ENCODE results near the gene PPM1K. TPM values are rescaled to one million over a fixed set of nuclear protein-coding genes. Genes with fewer than 3 reads are reported as not detected.

The PPM1K gene
- total RNA-seq, 1 donor from 2014 or later: 37.7 TPM

DNA sequence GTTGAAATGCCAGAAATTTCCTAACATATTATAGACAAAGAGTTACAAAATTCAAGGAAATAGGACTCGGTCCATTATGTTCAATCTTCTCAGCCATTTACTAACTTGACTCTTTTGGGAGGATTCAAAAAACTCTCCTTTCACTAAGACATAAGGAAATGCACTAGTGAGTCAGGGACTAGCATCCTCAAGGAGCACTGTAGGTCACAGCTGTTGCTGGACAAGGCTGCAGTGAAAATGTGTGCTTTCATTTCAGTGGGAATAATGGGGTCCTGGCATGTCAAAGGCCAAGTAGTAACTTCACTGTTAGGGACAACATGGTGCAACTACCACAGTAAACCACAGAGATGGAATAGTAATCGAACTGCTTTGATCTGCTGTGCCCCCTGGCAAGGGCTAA, 69.0 kb downstream of the PPM1K start:
- DNase-seq (no peak), ATAC-seq (no peak)
- intact Hi-C loops (cut with DNase I): loop anchor here (10.0 kb wide), 1 partner anchor 181 kb away; no protein-coding TSS in a partner anchor

GRCh38 chr4:88212253-88212561, 72.2 kb downstream of the PPM1K start:
- DNase-seq (no peak), ATAC-seq (no peak)
- intact Hi-C loops (cut with DNase I): loop anchor here (10.0 kb wide), 1 partner anchor 177 kb away; no protein-coding TSS in a partner anchor
- TF ChIP-seq CTCF (IDR thresholded peaks at IDR 0.05): no peak
- Histone ChIP-seq H3K27me3 (no peaks in the 10 kb centered on the region), H3K9me3 (no peaks in the 10 kb centered on the region), H3K4me1 (no peaks in the 10 kb centered on the region), H3K27ac (no peak overlapping the region), H3K36me3 (no peaks in the 10 kb centered on the region), H3K4me3 (no peak overlapping the region)

More for the DNA sequence above, 69.0 kb downstream of the PPM1K start:
- no peaks in the 10 kb centered on the region for H3K9me3 ChIP-seq
- no peak for TF ChIP-seq CTCF (IDR thresholded peaks at IDR 0.05)
- no peaks in the 10 kb centered on the region for H3K4me1 ChIP-seq
- H3K36me3 ChIP-seq: no peaks in the 10 kb centered on the region
- no peak overlapping the region for H3K4me3 ChIP-seq
- no peaks in the 10 kb centered on the region for H3K27me3 ChIP-seq
- no peak overlapping the region for H3K27ac ChIP-seq

- H3K27me3 ChIP-seq: no peaks in the 10 kb centered on the region
- DNase-seq: no peak
- H3K4me3 ChIP-seq: no peak overlapping the region
- intact Hi-C loops (cut with DNase I): loop anchor here (10.0 kb wide), 1 partner anchor 177 kb away; no protein-coding TSS in a partner anchor
- H3K9me3 ChIP-seq: no peaks in the 10 kb centered on the region
- peak; percentile 77 for TF ChIP-seq CTCF (IDR thresholded peaks at IDR 0.05)
- H3K27ac ChIP-seq: no peak overlapping the region
- peak; percentile 74 for ATAC-seq
- no peaks in the 10 kb centered on the region for H3K4me1 ChIP-seq
- no peaks in the 10 kb centered on the region for H3K36me3 ChIP-seq
Measured at GRCh38 chr4:88211473-88212252, 72.7 kb downstream of the PPM1K start.

GRCh38 chr4:88208156-88208555, 76.2 kb downstream of the PPM1K start:
- TF ChIP-seq CTCF (IDR thresholded peaks at IDR 0.05): no peak
- no peaks in the 10 kb centered on the region for H3K27me3 ChIP-seq
- H3K9me3 ChIP-seq: no peaks in the 10 kb centered on the region
- intact Hi-C loops (cut with DNase I): no loop called here
- H3K27ac ChIP-seq: no peak overlapping the region
- no peak overlapping the region for H3K4me3 ChIP-seq
- no peaks in the 10 kb centered on the region for H3K36me3 ChIP-seq
- DNase-seq: no peak
- H3K4me1 ChIP-seq: peaks cover 7% of the 10 kb centered on the region
- ATAC-seq: peak; percentile 42

Other genes with a start within 250 kb of the PPM1K start
- gene ABCG2, start 125.9 kb downstream of the PPM1K start, total RNA-seq: 21.7 TPM
- 13.0 TPM for gene HERC6, start 94.3 kb upstream of the PPM1K start, total RNA-seq
- 18.4 TPM for gene HERC5, start 172.6 kb upstream of the PPM1K start, total RNA-seq
- 67.9 TPM for gene PYURF, start 239.2 kb upstream of the PPM1K start, total RNA-seq

Measured in upper lobe of right lung (tissue), 1 donor.